ENCODE measurements around the gene GTF2E1.
"Not testable (repeated sequence)": the region's sequence is repeated elsewhere in the genome, so short reads cannot be mapped to it uniquely, and the experiment has no call there.

Gene GTF2E1

DNA sequence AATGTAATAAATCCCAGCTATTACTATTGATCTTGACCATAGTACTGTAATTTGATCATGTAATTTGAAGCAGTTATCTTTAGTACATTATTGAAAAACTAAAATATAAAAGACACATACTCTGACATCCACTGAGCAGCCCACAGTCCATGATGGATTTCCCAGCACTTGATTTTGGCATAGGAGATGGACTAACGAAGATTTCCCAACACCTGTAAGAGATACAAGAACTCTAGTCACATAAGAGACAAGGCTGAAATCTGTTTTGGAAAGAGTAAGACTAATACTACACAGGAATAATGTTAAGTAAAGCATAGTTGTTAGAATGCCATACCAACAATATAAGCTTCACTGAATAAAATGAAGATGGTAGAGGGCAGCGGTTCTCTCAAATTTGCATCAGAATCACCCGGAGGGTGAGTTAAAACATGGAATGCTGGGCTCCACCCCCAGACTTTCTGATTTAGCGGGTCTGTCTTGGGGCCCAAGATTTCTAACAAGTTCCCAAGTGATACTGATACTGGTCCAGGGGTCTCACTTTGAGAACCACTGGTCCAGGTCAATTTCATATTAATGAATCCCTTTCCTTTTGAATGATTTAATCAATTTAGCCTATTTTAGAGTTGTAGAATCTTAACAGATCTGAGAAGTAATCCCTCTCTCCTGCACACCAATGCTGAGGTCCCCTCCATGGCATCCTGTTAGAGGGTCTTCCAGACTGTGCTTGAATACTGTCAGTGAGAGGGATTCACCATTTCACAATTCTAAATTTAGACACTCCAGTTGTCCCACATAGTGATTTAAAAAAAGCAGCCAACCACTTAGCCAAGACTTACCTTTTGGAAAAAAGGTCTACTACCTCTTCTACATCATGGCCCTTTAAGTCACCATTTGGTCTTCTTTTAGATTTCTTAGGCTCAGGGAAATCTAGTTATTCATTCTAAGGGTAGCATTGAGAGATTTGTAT lies 11.7 kb upstream of the GTF2E1 start:
- no peak for FAIRE-seq
- no peak for DNase-seq (ENCODE audit: insufficient read length)
- TF ChIP-seq POLR2AphosphoS5 (IDR thresholded peaks at IDR 0.05; ENCODE audit: low read depth, low read length) (no peak), POLR2A (IDR thresholded peaks at IDR 0.05; ENCODE audit: low read depth, low read length) (no peak), TAF1 (IDR thresholded peaks at IDR 0.05; ENCODE audit: borderline replicate concordance, low read depth, low read length) (no peak)

DNA sequence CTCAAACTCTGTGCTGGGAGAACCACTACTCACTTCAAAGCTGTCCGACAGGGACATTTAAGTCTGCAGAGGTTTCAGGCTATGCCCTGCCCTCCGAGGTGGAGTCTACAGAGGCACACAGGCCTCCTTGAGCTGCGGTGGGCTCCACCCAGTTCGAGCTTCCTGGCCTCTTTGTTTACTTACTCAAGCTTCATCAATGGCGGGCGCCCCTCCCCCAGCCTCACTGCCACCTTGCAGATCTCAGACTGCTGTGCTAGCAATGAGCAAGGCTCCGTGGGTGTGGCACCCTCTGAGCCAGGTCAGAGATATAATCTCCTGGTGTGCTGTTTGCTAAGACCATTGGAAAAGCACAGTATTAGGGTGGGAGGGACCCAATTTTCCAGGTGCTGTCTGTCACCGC lies 4.5 kb upstream of the GTF2E1 start:
- not testable (repeated sequence) for FAIRE-seq; DNase-seq (ENCODE audit: insufficient read length)

GRCh38 chr3:120741320-120741719 lies 1.2 kb upstream of the GTF2E1 start:
- DNase-seq (ENCODE audit: insufficient read length) (no peak), FAIRE-seq (no peak)
- TF ChIP-seq POLR2AphosphoS5 (IDR thresholded peaks at IDR 0.05; ENCODE audit: low read depth, low read length) (no peak), POLR2A (IDR thresholded peaks at IDR 0.05; ENCODE audit: low read depth, low read length) (no peak), TAF1 (IDR thresholded peaks at IDR 0.05; ENCODE audit: borderline replicate concordance, low read depth, low read length) (no peak)

- DNase-seq (ENCODE audit: insufficient read length) (no peak), FAIRE-seq (peak; percentile 63)
- TF ChIP-seq POLR2A (IDR thresholded peaks at IDR 0.05; ENCODE audit: low read depth, low read length) (no peak), TAF1 (IDR thresholded peaks at IDR 0.05; ENCODE audit: borderline replicate concordance, low read depth, low read length) (no peak), POLR2AphosphoS5 (IDR thresholded peaks at IDR 0.05; ENCODE audit: low read depth, low read length) (no peak; the same call in 1 of the 2 replicates)
Observed at GRCh38 chr3:120741837-120742197, 727 bp upstream of the GTF2E1 start.

DNA sequence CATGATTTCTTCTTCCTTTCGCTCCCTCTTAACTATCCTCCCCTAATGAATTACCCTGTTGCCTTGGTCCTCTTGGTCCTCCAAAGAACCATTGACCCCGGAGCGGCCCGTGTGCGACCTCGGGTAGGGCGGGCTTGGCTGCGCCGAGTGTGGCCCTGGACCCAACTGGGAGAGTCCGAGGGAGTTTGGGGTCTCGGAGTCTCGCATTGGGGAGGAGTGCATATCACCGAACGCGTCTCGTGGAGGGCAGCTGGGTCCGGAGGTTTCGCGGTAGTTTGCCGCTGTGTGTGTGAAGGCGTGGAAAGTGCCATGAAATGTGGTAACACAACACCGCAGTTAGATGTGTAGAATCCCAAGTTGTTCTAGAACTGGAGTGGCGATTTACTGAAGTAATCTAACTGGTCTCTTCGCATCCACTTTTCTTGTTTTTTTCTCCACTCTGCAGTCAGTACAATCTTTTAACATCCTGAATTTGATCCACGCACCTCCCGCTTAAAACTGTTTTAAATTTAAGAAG lies 363 bp downstream of the GTF2E1 start:
- DNase-seq (ENCODE audit: insufficient read length) (no peak), FAIRE-seq (no peak)
- TF ChIP-seq POLR2A (IDR thresholded peaks at IDR 0.05; ENCODE audit: low read depth, low read length) (no peak; the same call in 1 of the 2 replicates), TAF1 (IDR thresholded peaks at IDR 0.05; ENCODE audit: borderline replicate concordance, low read depth, low read length) (no peak), POLR2AphosphoS5 (IDR thresholded peaks at IDR 0.05; ENCODE audit: low read depth, low read length) (no peak)

DNA sequence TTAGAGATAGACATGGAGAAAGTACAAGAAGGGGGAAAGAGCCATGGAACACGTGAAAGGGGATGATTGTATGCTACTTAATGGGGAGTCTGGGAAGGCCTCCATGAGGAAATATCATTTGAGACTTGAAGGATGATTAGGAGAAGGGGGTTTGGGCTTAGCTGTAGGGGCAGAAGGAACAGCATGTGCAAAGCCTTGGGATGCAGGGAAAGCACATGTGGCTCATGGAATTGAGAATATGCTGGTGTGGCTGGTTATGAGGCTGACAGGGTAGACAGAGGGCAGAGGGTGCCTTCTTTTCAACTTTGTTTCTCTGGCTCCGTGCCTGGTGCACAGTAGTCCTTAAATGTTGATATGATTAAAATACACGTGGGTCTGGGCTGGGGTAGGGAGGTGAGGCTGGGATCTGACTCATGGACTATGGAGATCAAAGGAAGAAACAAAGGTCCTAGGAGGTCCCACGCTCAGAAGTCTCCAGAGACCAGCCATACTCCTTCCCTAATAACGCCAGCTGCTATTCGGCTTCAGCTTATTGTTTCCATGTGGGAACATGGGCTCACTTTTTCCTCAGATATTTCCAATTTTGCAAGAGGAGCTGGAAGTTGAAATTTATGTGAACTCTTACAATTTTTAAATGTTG lies 1.1 kb downstream of the GTF2E1 start:
- no peak for DNase-seq (ENCODE audit: insufficient read length)
- no peak for FAIRE-seq
- TF ChIP-seq POLR2AphosphoS5 (IDR thresholded peaks at IDR 0.05; ENCODE audit: low read depth, low read length) (no peak), TAF1 (IDR thresholded peaks at IDR 0.05; ENCODE audit: borderline replicate concordance, low read depth, low read length) (no peak), POLR2A (IDR thresholded peaks at IDR 0.05; ENCODE audit: low read depth, low read length) (no peak)

DNA sequence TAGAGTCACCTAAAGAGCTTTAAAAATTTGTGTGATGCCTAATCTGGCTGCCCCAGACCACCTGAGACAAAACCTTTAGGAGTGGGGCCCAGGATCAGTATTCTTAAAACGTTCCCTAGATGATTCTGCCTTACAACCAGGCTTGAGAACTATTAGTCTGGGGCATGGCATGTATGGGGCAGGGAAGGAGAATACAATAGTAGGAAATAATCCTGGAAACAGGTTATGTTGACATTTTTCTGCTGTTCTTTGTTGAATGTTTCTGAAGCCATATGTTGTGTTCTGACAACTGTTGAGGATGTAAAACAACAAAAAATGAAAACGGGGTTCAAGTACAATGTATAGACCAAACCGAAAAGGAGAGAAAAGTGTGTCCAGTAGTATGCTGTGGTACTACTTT lies 2.9 kb downstream of the GTF2E1 start:
- no peak for DNase-seq (ENCODE audit: insufficient read length)
- no peak for FAIRE-seq
- no peak for TF ChIP-seq POLR2A (IDR thresholded peaks at IDR 0.05; ENCODE audit: low read depth, low read length)
- TF ChIP-seq POLR2AphosphoS5 (IDR thresholded peaks at IDR 0.05; ENCODE audit: low read depth, low read length) = no peak
- no peak for TF ChIP-seq TAF1 (IDR thresholded peaks at IDR 0.05; ENCODE audit: borderline replicate concordance, low read depth, low read length)

GRCh38 chr3:120749843-120750242 lies 7.3 kb downstream of the GTF2E1 start:
- FAIRE-seq = no peak
- no peak for DNase-seq (ENCODE audit: insufficient read length)
- no peak for TF ChIP-seq POLR2A (IDR thresholded peaks at IDR 0.05; ENCODE audit: low read depth, low read length)

GRCh38 chr3:120752230-120752629 lies 9.7 kb downstream of the GTF2E1 start:
- DNase-seq (ENCODE audit: insufficient read length) (no peak), FAIRE-seq (no peak)
- no peak for TF ChIP-seq POLR2AphosphoS5 (IDR thresholded peaks at IDR 0.05; ENCODE audit: low read depth, low read length)
- no peak for TF ChIP-seq TAF1 (IDR thresholded peaks at IDR 0.05; ENCODE audit: borderline replicate concordance, low read depth, low read length)
- TF ChIP-seq POLR2A (IDR thresholded peaks at IDR 0.05; ENCODE audit: low read depth, low read length) = no peak

DNA sequence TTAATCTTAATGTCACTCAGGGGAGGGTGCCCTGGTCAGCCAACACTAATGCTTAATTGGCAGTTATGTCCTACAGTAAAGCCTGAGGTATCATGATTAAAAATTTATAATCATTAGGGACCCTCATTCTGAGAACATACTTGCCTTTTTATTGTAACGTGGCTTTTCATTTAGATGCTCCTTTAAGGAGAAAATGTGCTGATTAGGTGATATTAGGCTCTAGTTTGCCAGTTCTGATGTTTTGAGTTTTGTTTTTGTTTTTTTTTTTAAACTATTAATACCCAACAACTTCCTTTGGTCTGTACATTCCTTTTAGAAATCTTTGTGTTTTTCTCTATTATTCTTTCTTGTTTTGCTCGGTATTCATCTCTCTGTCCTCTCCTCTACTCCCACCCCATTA lies 10.3 kb downstream of the GTF2E1 start:
- no peak for TF ChIP-seq POLR2A (IDR thresholded peaks at IDR 0.05; ENCODE audit: low read depth, low read length)
- TF ChIP-seq TAF1 (IDR thresholded peaks at IDR 0.05; ENCODE audit: borderline replicate concordance, low read depth, low read length) = no peak
- TF ChIP-seq POLR2AphosphoS5 (IDR thresholded peaks at IDR 0.05; ENCODE audit: low read depth, low read length) = no peak
- FAIRE-seq = no peak
- DNase-seq (ENCODE audit: insufficient read length) = no peak

- TF ChIP-seq POLR2A (IDR thresholded peaks at IDR 0.05; ENCODE audit: low read depth, low read length) = no peak
- TF ChIP-seq POLR2AphosphoS5 (IDR thresholded peaks at IDR 0.05; ENCODE audit: low read depth, low read length) = no peak
- no peak for TF ChIP-seq TAF1 (IDR thresholded peaks at IDR 0.05; ENCODE audit: borderline replicate concordance, low read depth, low read length)
- DNase-seq (ENCODE audit: insufficient read length) (no peak), FAIRE-seq (peak; percentile 21)
Observed at GRCh38 chr3:120753810-120754209, 11.3 kb downstream of the GTF2E1 start.

DNA sequence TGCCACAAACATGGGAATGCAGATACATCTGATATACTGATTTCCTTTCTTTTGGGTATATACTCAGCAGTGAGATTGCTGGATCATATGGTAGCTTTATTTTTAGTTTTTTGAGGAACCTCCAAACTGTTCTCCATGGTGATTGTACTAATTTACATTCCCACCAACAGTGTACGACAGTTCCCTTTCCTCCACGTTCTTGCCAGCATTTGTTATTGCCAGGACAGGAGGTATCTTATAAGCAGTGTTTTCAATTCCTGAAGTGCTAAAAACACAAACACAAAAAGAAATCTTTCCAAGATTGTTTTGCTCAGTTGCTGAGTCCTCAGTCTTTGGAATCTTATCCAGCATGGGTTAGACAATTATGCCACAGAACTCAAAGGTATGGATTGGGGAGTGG lies 13.5 kb downstream of the GTF2E1 start:
- no peak for TF ChIP-seq POLR2A (IDR thresholded peaks at IDR 0.05; ENCODE audit: low read depth, low read length)
- TF ChIP-seq TAF1 (IDR thresholded peaks at IDR 0.05; ENCODE audit: borderline replicate concordance, low read depth, low read length) = no peak
- TF ChIP-seq POLR2AphosphoS5 (IDR thresholded peaks at IDR 0.05; ENCODE audit: low read depth, low read length) = no peak
- FAIRE-seq (no peak), DNase-seq (ENCODE audit: insufficient read length) (no peak)

- FAIRE-seq; DNase-seq (ENCODE audit: insufficient read length): not testable (repeated sequence)
Observed at GRCh38 chr3:120758551-120758950, 16.0 kb downstream of the GTF2E1 start.

Data from GM12892 (cell line).